GM23338 (cell line): ENCODE measurements around the gene ANGPT4. TPM values are rescaled to one million over a fixed set of nuclear protein-coding genes. Genes with fewer than 3 reads are reported as not detected.

ENCODE experiments used
- ATAC-seq: fragments of 200-7000 bp; cut with Tn5 transposase; 3 replicates; pipeline ENCODE4 v1.9.1; 2020
- DNase-seq: peaks from one replicate; pipeline ENCODE4 v3.0.0-alpha.2; 2015; ENCODE audit warnings: low spot score
- H2AFZ ChIP-seq: fragments of 200-600 bp; sonication (generic); 2 replicates; pipeline ENCODE4 v1.8.0; 2016; ENCODE audit warnings: antibody characterized with exemption, mild to moderate bottlenecking, moderate library complexity
- H3F3A ChIP-seq: fragments of 200-600 bp; sonication (generic); replicated peaks from 2 replicates; pipeline ENCODE4 v1.8.0; 2017; ENCODE audit warnings: antibody characterized with exemption, mixed run types, low read depth
- H3K27ac ChIP-seq: fragments of 200-600 bp; sonication (generic); 2 replicates; pipeline ENCODE4 v1.6.1; 2016; ENCODE audit warnings: low read depth
- H3K27me3 ChIP-seq: fragments of 200-600 bp; sonication (generic); 2 replicates; pipeline ENCODE4 v1.8.0; 2016; ENCODE audit warnings: mild to moderate bottlenecking, mixed run types, moderate library complexity; ENCODE audit not compliant: insufficient read depth
- H3K36me3 ChIP-seq: fragments of 200-600 bp; sonication (generic); 2 replicates; pipeline ENCODE4 v1.8.0; 2016; ENCODE audit warnings: mild to moderate bottlenecking; ENCODE audit not compliant: insufficient read depth
- H3K4me1 ChIP-seq: fragments of 200-600 bp; sonication (generic); 2 replicates; pipeline ENCODE4 v1.8.0; 2016; ENCODE audit warnings: mild to moderate bottlenecking, moderate library complexity; ENCODE audit not compliant: insufficient read depth
- H3K4me2 ChIP-seq: fragments of 200-600 bp; sonication (generic); 2 replicates; pipeline ENCODE4 v1.7.1; 2017; ENCODE audit warnings: mixed run types
- H3K4me3 ChIP-seq: fragments of 200-600 bp; sonication (generic); 2 replicates; pipeline ENCODE4 v1.6.1; 2016; ENCODE audit warnings: mixed run types
- H3K79me2 ChIP-seq: fragments of 200-600 bp; sonication (generic); replicated peaks from 2 replicates; pipeline ENCODE4 v1.8.0; 2017; ENCODE audit warnings: mild to moderate bottlenecking; ENCODE audit not compliant: insufficient read depth
- H3K9me2 ChIP-seq: fragments of 200-600 bp; sonication (generic); 2 replicates; pipeline ENCODE4 v1.8.0; 2017; ENCODE audit not compliant: insufficient read depth
- H4K20me1 ChIP-seq: fragments of 200-600 bp; sonication (generic); replicated peaks from 2 replicates; pipeline ENCODE4 v1.8.0; 2017; ENCODE audit warnings: mild to moderate bottlenecking; ENCODE audit not compliant: insufficient read depth
- H3K27ac Mint-ChIP-seq: 2 replicates; pipeline ENCODE4 v1.8.0; 2020; ENCODE audit warnings: inconsistent platforms, mild to moderate bottlenecking, moderate library complexity, mixed read lengths
- H3K27me3 Mint-ChIP-seq: 3 replicates; pipeline ENCODE4 v1.8.0; 2022; ENCODE audit warnings: low read depth, mild to moderate bottlenecking, moderate library complexity, mixed read lengths, inconsistent platforms; ENCODE audit not compliant: insufficient read depth, poor library complexity
- H3K36me3 Mint-ChIP-seq: 3 replicates; pipeline ENCODE4 v1.8.0; 2021; ENCODE audit warnings: low read depth, mild to moderate bottlenecking, inconsistent platforms, moderate library complexity, mixed read lengths
- H3K4me1 Mint-ChIP-seq: 3 replicates; pipeline ENCODE4 v1.8.0; 2020; ENCODE audit warnings: mild to moderate bottlenecking, inconsistent platforms, mixed read lengths
- H3K4me3 Mint-ChIP-seq: 3 replicates; pipeline ENCODE4 v1.8.0; 2021; ENCODE audit warnings: moderate library complexity, mild to moderate bottlenecking, inconsistent platforms, mixed read lengths
- H3K9me3 Mint-ChIP-seq: 3 replicates; pipeline ENCODE4 v1.8.0; 2020; ENCODE audit warnings: moderate library complexity, mild to moderate bottlenecking, inconsistent platforms, mixed read lengths
- CREB1 ChIP-seq: fragments of 250-450 bp; sonication (Bioruptor Pico); IDR thresholded peaks from 2 replicates; pipeline ENCODE4 v1.5.0; 2020; ENCODE audit warnings: low read depth, mild to moderate bottlenecking, moderate library complexity
- CTCF ChIP-seq, 2 experiments: fragments of 200-600 bp in 1 of 2; sonication (generic) in 1 of 2; conservative IDR thresholded peaks; 2 replicates each; pipeline versions ENCODE4 v1.5.1 to v1.6.1; 2016 to 2017; ENCODE audit warnings: antibody characterized with exemption in 2 of 2, low read depth in 2 of 2, mild to moderate bottlenecking in 2 of 2, moderate library complexity in 1 of 2
- ETS1 ChIP-seq: IDR thresholded peaks from 2 replicates; pipeline ENCODE4 v1.6.1; 2016; ENCODE audit warnings: antibody characterized with exemption
- EZH2 ChIP-seq: fragments of 200-600 bp; sonication (generic); IDR thresholded peaks from one replicate; pipeline ENCODE4 v1.8.0; 2017; ENCODE audit warnings: antibody characterized with exemption, mild to moderate bottlenecking, low read depth; ENCODE audit not compliant: unreplicated experiment
- EZH2phosphoT487 ChIP-seq: fragments of 200-600 bp; sonication (generic); IDR thresholded peaks from one replicate; pipeline ENCODE4 v1.8.1; 2018; ENCODE audit warnings: antibody characterized with exemption; ENCODE audit not compliant: unreplicated experiment
- JUNB ChIP-seq: IDR thresholded peaks from one replicate; pipeline ENCODE4 v1.6.1; 2016; ENCODE audit warnings: antibody characterized with exemption; ENCODE audit not compliant: unreplicated experiment
- NANOG ChIP-seq: IDR thresholded peaks from 2 replicates; pipeline ENCODE4 v1.6.1; 2016; ENCODE audit warnings: antibody characterized with exemption, borderline replicate concordance
- POLR2AphosphoS5 ChIP-seq: IDR thresholded peaks from 2 replicates; pipeline ENCODE4 v1.6.1; 2016; ENCODE audit warnings: antibody characterized with exemption, low read depth
- REST ChIP-seq: IDR thresholded peaks from one replicate; pipeline ENCODE4 v1.6.1; 2018; ENCODE audit warnings: antibody characterized with exemption; ENCODE audit not compliant: unreplicated experiment
- STAT1 ChIP-seq: IDR thresholded peaks from one replicate; pipeline ENCODE4 v1.6.1; 2016; ENCODE audit warnings: antibody characterized with exemption; ENCODE audit not compliant: unreplicated experiment
- ZNF114 ChIP-seq: fragments of 250-450 bp; sonication (Bioruptor Pico); IDR thresholded peaks from 2 replicates; pipeline ENCODE4 v1.5.0; 2020; ENCODE audit warnings: mild to moderate bottlenecking, moderate library complexity
- ZNF331 ChIP-seq: fragments of 250-450 bp; sonication (Bioruptor Pico); IDR thresholded peaks from 2 replicates; pipeline ENCODE4 v1.5.0; 2020; ENCODE audit warnings: low read depth, mild to moderate bottlenecking, moderate library complexity
- ZNF462 ChIP-seq: fragments of 250-450 bp; sonication (Bioruptor Pico); IDR thresholded peaks from 2 replicates; pipeline ENCODE4 v1.5.0; 2020; ENCODE audit warnings: mild to moderate bottlenecking, moderate library complexity
- polyA plus RNA-seq: library from polyadenylated mRNA; unstranded; fragments of >200 nt; fragmentation: Nextera tagmentation; extraction: Ambion mirVana; gene quantifications from 2 replicates; pipeline ENCODE4 v1.2.1, GENCODE V29; 2016
- total RNA-seq: library from RNA; depleted of rRNA; stranded (reverse); fragments of >200 nt; shearing (Covaris generic); gene quantifications from 2 replicates; pipeline ENCODE4 v1.2.3, GENCODE V29; 2014

The ANGPT4 gene
- total and polyA plus RNA-seq, 2 experiments from 2014 or later: 0.17 TPM; not detected in 1

GRCh38 chr20:949717-950116, 33.6 kb upstream of the ANGPT4 start:
- Histone ChIP-seq H3K27me3 (no peaks in the 10 kb centered on the region), H2AFZ (no peak overlapping the region), H3K4me1 (peaks cover 3% of the 10 kb centered on the region; the same call in 1 of the 2 replicates), H3K36me3 (no peaks in the 10 kb centered on the region), H3K4me3 (no peak overlapping the region), H3K9me2 (peaks cover 6% of the 10 kb centered on the region; the same call in 1 of the 2 replicates), H3F3A (no peaks in the 10 kb centered on the region), H3K79me2 (no peaks in the 10 kb centered on the region), H3K27ac (no peak overlapping the region), H3K4me2 (no peak overlapping the region), H4K20me1 (no peaks in the 10 kb centered on the region)
- Mint-ChIP-seq H3K27me3 (peaks cover 2% of the 10 kb centered on the region), H3K4me1 (peaks cover 10% of the 10 kb centered on the region), H3K36me3 (no peaks in the 10 kb centered on the region), H3K4me3 (no peak overlapping the region), H3K27ac (no peak overlapping the region), H3K9me3 (no peaks in the 10 kb centered on the region)
- DNase-seq (no peak), ATAC-seq (no peak)
- TF ChIP-seq JUNB (no peak), ZNF114 (CRISPR knock-in tag) (no peak), ETS1 (no peak), STAT1 (no peak), ZNF462 (no peak), EZH2phosphoT487 (no peak), ZNF331 (CRISPR knock-in tag) (no peak), CREB1 (CRISPR knock-in tag) (no peak), EZH2 (no peak), CTCF (conservative IDR thresholded peaks at IDR 0.05; ENCODE audit: low read depth in 2 of 2) (no peak), NANOG (no peak), REST (no peak), POLR2AphosphoS5 (no peak)
